GM21786 (cell line): Measurements from ENCODE around the gene POU2F1.

Source experiments
- ATAC-seq: cut with Tn5 transposase; IDR thresholded peaks from one replicate; pipeline ENCODE4 v1.9.1; 2021; ENCODE audit not compliant: unreplicated experiment

The POU2F1 gene

DNA sequence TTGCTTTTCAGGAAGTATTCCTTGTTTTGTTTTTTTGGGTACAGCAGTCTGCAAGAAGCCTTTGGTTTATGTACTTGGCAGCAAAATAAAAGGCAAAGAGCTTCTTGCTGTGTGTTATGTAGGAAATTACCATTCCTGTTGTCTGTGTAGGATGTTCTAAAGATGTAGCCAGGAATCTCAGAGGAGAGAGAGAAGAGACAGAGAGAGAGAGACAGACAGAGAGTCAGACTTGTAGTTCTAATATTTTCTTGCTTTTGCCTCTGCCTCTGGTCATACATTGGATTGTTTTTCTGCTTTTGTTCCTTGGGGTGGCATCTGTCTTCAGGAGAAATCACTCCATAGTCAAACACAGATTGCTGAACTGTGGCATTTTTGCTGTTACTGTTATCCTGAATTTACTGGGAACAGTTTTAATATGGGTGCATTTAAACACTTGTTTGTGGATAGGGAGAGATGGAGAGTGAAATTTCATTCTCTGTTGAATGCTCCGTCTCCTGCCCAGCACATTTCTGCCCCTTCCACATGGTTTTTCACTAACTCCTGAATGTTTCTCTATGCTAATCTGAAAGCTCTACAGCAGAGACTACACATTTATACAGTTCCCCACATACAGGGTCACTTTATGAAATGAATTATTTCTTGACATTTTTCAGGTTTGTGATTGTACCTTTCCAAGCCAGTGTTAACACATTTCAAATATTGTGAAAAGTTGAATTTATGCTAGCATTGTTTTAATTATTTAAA is 49.8 kb downstream of the POU2F1 start:
- no peak for ATAC-seq

DNA sequence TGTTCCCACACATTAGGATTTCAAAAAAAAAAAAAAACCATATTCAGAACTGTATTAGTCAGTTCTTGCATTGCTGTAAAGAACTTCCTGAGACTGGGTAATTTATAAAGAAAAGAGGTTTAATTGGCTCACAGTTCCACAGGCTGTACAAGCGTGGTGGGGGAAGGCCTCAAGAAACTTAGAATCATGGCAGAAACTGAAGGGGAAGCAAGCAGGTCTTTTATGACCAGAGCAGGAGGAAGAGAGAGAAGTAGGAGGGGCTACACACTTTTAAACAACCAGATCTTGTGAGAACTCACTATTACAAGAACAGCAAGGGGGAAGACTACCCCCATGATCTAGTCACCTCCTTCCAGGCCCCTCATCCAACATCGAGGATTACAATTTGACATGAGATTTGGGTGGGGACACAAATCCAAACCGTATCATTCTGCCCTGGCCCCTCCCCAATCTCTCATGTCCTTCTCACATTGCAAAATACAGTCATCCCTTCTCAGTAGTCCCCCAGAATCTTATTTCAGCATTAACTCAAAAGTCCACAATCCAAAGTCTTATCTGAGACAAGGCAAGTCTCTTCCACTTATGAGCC is 51.8 kb downstream of the POU2F1 start:
- no peak for ATAC-seq

DNA sequence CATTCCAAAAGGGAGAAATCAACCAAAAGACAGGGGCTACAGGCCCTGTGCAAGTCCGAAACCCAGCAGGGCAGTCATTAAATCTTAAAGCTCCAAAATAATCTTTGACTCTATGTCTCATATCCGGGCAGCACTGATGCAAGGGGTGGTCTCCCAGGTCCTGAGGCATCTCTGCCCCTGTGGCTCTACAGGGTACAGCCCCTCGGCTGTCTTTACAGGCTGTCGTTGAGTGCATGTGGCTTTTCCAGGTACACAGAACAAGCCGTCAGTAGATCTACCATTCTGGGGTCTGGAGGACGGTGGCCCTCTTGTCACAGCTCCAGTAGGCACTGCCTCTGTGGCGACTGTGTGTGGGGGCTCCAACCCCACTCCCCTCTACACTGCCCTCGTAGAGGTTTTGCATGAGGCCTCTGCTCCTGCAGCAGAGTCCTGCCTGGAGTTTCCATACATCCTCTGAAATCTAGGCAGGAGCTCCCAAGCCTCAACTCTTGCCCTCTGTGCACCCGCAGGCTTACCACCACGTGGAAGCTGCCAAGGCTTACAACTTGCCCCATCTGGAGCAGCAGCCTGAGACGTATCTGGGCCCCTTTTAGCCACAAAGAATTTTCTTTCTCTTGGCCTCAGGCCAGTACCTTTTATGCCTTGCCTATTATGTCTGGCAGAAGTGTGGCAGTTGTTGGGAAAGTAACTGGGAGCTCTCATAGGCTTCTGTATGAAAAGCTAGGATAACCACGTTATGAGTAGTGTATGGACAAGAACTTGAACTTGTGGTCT is 52.5 kb downstream of the POU2F1 start:
- ATAC-seq, result no peak

DNA sequence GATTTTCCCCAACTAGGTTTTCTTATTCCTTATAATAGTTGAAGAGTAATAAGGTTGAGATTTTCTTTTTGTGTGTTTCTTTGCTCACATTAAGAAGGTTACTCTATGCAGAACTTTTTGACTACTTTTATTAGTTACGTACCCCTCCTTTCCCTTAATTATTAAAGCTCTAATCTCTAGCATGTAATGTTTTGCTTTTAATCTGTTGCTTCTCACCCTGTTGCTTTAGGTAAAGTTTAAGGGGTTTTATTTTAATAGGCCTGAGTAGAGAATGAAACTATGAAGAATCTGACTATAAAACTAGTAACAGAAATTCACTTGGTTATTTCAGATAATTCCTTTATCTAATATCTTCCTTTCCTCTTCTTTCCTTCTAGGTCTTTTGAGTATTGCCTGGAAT is 53.4 kb downstream of the POU2F1 start:
- ATAC-seq, result no peak

DNA sequence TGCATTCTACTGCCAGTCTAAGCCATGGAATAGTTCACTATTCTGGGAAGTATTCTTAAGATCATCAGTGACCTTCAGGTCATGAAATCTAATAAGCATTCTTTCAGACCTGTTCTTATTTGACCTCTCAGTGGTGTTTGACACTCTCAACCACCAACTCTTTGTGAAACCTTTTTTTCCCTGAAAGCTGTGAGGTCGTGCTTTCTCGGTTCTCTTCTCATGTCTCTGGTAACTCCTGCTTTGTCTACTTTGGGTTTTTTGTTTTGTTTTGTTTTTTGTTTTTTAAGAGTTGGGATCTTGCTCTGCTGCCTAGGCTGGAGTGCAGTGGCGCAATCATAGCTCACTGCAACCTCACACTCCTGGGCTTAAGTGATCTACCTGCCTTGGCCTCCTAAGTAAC is 56.3 kb downstream of the POU2F1 start:
- peak; percentile 81 for ATAC-seq

DNA sequence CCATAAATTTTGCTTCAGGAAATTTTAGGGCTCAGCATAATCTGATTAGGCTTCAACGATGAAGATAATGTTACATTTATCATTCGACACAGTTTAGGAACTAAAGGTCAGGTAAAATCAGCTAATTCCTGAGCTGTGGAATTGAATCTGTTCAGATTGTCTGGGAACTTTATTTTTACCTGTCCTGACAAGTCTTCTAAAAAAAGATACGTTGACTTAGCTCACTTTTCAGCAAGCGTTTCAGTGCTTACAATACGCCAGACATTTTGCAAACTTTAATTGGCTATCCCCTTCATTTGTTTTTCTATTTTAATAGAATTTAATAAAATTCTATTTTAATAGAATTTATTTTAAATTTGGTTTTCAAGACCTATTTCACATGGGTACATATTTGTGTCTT is 57.8 kb downstream of the POU2F1 start:
- no peak for ATAC-seq

DNA sequence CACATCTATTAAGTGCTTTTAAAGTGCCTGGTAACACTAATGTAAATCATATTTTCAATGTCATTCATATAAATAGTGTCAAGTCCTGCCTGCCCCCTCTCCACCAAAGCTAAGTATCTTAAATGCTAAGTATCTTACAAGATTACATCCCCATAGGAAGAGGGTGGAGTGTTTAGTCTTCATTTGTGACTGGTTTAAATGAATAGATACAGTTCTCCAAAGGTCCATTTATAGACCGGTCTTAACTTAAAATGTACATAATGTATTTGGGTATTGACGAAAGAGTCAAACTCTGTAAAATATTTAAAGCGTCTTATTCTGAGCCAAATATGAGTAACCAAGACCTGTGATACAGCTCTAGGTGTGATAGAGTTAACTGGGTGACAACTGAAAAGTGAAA is 60.2 kb downstream of the POU2F1 start:
- no peak for ATAC-seq

DNA sequence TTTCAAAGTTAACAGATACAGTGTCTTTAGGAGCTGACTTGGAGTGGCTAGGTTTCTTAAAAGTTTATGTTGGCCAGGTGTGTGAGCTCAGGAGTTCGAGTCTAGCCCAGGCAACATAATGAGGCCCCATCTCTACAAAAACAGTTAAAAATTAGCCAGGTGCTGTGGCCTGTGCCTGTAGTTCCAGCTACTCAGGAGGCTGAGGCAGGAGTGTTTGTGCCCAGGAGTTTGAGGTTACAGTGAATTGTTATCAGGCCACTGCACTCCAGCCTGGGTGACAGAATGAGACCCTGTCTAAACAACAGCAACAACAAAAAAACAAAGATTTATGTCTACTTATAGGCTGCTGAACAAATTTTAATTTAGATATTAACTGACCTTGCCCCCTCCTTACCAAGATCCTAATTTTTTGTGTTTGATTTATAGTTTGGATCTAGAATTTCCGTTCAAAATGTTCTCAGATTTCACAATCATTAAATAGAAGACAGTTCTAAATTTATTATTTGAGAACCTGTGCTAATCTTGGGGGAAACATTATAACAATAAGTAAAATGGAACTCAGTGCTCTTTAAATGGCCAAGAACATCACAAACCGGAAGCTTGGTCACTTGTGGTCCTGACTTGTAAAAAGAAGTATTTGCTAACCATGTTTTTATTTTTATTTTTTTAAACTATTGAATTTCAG is 67.8 kb downstream of the POU2F1 start:
- no peak for ATAC-seq

DNA sequence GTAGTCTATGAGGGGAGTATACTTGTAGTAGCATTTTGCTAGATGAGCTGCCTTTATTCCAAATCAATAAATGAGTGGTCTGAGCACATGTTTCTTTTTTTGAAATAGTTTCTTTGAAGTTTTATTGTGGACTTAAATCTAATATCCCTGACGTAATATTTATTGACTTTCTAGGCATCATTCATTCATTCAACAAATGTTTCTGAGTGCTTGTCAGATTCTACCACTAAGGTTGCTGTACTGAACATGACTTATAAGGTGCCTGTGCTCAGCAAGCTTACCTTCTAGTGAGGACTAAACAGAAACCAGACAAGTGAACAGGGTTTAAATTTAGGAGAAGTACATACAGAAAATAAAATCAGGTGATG is 68.4 kb downstream of the POU2F1 start:
- ATAC-seq, result no peak

DNA sequence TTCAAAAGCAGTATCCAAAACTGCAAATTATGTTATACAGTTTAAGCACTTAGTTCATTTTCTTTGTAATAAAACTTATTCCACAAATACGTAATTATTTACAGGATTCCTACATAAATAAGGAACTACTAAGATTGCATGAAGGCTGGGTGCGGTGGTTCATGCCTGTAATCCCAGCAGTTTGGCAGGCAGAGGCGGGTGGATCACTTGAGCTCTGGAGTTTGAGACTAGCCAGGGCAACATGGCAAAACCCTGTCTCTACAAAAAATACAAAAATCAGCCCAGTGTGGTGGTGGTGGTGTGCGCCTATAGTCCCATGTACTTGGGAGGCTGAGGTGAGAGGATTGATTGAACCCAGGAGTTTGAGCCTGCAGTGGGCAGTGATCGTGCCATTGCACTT is 69.3 kb downstream of the POU2F1 start:
- no peak for ATAC-seq

DNA sequence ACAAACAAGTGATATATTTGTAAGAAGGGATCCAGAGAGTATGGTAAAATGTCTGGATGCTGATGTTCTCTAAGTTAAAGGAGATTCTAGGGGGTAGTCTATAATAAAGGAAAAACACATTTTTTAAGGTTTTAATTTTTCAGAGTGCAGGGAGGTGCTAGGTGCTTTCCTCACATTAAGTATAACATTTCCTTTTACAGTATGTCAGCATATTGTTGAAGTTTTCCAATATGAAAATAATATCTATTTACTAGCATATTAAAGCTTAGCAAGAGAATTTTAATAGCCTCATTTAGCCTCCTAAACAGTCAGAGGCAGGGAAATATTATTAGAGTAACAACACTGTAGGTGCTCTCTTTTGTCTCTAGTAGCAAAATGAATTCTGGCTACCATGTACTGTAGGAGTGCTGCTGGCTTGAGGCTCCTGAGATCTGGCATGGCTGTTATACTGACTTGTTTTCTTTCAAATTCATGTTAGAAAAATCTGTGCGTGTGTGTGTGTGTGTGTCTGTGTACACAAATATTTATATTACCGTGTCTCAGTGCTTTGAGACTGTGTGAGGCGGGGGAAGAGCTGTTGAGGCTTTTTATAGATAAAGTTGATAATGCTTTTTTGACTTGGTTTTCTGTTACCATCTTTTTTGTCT is 71.0 kb downstream of the POU2F1 start:
- ATAC-seq, result no peak

DNA sequence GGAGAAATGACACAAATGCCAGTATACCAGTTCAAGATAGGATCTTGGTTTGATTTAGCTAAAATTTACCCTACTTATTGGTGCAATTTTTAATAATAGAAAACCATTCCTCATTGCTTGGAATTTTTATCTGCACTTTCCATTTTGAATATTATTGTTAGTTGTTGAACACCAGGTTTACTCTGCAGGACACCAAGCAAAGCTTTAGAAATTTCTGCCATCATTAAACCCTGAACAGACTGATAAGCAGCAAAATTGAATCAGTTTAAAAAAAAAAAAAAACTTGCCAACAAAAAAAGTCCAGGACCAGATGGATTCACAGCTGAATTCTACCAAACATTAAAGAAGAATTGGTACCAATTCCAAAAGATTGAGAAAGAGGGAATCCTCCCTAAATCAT is 71.5 kb downstream of the POU2F1 start:
- no peak for ATAC-seq

DNA sequence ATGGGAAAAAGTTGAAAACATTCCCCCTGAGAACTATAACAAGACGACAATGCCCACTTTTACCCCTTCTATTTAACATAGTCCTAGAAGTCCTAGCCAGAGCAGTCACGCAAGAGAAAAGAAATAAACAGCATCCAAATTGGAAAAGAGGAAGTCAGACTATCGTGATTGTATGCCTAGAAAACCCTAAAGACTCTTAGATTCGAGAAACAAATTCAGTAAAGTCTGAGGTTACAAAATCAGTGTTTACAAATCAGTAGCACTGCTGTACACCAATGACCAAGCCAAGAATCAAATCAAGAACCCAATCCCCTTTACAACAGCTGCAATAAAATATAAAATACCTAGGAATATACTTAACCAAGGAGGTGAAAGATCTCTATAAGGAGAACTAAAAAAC is 72.4 kb downstream of the POU2F1 start:
- ATAC-seq, result no peak

DNA sequence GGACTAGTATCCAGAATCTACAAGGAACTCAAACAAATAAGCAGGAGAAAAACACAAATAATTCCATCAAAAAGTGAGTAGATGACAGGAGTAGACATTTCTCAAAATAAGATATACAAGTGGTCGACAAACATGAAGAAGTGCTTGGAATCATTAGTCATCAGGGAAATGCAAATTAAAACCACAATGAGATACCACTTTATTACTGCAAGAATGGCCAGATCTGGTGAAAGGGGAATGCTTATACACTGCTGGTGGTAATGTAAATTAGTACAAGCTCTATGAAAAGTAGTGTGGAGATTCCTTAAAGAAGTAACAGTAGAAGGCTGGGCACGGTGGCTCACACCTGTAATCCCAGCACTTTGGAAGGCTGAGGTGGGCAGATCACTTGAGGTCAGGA is 73.8 kb downstream of the POU2F1 start:
- no peak for ATAC-seq

DNA sequence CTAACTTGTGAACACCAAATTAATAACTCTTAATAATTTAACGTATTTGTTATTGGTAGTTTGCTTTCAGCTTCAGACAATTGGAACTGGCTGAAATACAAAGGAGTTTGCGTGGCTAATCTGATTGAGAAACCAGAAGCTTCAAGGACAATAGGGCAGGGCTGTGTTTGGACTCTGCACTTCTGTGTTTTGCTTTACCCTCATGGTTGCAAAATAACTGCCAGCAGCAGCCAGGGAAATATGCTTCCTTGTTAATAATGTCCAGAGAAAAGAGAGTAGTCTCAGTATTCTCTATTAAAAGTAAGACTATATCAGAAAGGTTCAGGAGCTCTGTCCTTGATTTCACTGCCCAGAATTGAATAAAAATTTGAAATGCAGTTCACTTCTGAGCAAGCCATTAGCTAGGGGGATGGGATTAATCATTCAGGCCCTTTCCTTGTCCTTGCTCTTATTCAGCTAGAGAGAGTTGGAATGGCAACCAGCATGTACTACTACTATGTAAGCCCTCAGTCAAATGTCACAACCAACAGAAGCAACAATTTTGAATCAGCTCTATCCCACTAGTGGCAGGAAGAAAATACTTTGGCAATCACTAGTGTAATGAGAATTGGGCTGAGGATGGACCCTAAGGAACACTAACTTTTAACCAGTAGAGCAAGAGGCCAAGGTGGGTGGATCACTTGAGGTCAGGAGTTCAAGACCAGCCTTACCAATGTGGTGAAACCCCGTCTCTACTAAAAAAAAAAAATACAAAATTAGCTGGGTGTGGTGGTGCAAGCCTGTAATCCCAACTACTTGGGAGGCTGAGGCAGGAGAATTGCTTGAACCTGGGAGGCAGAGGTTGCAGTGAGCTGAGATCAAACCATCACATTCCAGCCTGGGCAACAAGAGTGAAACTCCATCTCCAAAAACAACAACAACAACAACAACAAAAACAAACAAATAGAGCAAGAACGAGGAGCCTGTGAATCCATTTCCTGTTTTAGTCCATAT is 76.8 kb downstream of the POU2F1 start:
- no peak for ATAC-seq

DNA sequence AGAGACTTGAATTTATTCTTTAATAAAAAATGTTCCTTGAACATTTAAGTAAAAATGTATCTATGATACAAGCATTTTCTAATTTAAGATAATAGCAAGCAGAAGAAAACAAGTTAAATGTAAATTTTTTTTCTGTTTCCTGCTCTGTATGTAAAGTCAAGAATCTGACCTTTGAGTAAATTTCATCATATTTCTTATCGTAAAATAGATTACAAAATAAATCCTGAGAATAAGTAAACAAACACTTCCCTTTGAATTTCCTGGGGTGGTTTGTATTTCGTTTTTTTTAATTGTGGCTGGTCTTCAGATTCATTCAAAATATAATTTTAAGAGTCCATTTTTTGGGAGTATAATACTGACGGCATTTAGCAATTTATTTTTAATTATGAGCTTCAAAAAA is 77.6 kb downstream of the POU2F1 start:
- no peak for ATAC-seq

DNA sequence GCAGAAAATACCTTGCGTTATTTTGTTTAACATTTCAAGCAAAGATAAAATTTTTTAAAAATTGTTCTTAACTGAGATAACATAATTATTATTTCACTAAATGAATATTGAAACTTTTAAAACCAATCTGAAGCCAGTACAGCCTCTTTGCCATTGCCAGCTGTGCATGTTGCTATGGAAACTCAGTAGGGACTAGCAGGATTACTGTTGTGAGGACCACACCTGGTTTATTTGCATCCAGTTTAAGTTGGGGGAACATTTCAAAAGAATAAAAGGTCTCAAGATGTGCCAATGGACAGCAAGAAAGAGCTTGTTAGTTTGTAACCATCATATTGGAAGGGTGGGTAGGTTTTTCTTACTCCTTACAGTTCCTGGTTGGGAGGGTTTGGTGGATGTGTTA is 80.7 kb downstream of the POU2F1 start:
- ATAC-seq, result no peak

DNA sequence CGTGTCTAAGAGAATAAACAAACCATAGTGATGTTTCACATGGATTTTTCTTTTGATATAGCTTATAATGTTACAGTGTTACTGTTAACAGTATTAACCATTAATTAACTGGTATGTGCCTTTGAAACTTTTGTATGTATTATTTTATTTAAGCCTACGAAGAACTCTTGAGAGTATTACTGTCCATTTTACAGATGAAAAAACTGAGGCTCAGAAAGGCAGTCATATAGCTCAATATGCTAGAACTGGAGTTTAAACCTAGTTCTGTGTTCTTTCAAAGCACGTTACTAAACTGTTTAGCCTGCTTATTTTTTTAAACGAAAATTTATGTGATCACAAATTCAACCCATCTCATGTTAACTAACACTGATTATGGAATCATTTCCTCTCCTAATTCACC is 83.5 kb downstream of the POU2F1 start:
- no peak for ATAC-seq

DNA sequence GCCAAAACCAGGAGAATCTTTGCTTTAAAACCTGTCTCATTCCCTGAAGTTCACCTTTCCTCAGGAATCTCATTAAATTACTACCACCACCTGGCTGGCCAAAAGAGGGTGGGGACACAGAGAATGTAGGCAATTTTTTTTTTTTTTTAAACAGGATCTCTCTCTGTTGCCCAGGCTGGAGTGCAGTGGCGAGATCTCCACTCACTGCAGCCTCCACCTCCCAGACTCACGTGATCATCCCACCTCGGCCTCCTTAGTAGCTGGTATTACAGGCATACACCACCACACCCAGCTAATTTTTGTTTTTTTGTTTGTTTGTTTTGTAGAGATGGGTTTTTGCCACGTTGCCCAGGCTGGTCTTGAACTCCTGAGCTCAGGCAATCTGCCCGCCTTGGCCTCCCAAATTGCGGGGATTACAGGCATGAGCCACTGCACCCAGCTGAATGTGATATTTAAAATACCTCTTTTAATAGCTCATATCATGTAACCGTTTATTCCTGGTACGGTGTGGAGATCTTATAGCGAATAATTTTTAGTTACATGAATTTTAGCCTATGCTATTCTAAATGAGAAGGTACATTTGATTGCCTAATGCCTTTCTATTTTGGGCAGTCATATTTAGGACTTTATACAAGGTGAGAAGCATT is 84.5 kb downstream of the POU2F1 start:
- no peak for ATAC-seq
